ENCODE measurements around the gene SLC23A1.
A peak's percentile ranks its signal among the peaks of the same experiment; 100 is the strongest.

- TF ChIP-seq CTCF (IDR thresholded peaks at IDR 0.05; ENCODE audit: poor library complexity), result no peak
- peak; percentile 38 for TF ChIP-seq EZH2 (IDR thresholded peaks at IDR 0.05; ENCODE audit: borderline replicate concordance)
These were observed 10.5 kb upstream of the SLC23A1 start for GRCh38 chr5:139393497-139394122.
